ENCODE data around the gene PTPRM. TPM values are rescaled to one million over a fixed set of nuclear protein-coding genes. Genes with fewer than 3 reads are reported as not detected.

The PTPRM gene
- total RNA-seq, 2 donors from 2014 or later = 7.5 to 19.2 TPM

DNA sequence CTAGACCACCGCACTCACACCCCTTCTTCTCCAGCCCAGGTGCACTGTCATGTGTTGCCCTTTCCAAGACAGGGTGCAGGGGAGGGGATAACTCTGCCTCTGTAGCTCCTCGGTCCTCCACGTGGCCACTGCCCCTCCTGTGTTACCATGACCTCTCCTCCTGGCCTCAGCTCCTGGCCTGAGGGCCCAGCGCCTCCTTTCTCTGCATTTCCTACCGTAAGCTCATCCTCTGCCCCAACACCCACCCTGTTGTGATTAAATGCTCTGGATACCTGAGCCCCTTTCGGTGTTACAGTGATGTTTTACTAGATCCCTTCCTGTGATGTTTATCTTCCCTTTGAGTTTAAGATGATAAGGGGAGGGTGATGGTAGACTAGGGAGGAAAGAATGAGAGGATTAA, 242.3 kb downstream of the PTPRM start:
- H3K27me3 Mint-ChIP-seq = no peaks in the 10 kb centered on the region
- peaks cover 3% of the 10 kb centered on the region for H3K9me3 Mint-ChIP-seq
- ATAC-seq (no peak), DNase-seq (ENCODE audit: low spot score) (no peak)
- H3K4me3 Mint-ChIP-seq = no peak overlapping the region
- H3K4me1 Mint-ChIP-seq (ENCODE audit: low read depth in 2 of 2) = no peaks in the 10 kb centered on the region
- no peak overlapping the region for H3K27ac Mint-ChIP-seq
- H3K36me3 Mint-ChIP-seq = no peaks in the 10 kb centered on the region

DNA sequence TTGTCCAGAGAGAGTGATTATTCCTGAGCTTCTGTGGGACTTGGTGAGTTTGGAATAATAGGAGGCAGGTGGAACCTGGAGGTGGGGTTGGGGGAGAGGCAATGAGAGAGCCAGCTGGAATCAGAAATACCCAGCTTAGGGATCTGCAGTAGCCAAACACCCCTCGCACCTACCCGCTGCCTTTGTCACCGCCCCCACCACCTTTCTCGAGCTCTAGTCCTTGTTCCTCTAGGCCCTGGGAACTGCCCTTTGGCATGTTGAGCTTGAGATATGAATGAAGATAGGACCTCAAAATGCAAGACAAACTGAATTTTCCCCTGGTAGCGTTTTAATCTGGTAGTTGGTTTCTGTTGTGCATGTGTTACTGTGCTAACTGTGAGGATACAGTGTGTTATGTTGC, 242.9 kb downstream of the PTPRM start:
- H3K4me3 Mint-ChIP-seq = no peak overlapping the region
- H3K9me3 Mint-ChIP-seq = peaks cover 6% of the 10 kb centered on the region
- H3K36me3 Mint-ChIP-seq = peaks cover 4% of the 10 kb centered on the region
- no peaks in the 10 kb centered on the region for H3K27me3 Mint-ChIP-seq
- no peak overlapping the region for H3K27ac Mint-ChIP-seq
- no peaks in the 10 kb centered on the region for H3K4me1 Mint-ChIP-seq (ENCODE audit: low read depth in 2 of 2)
- DNase-seq (ENCODE audit: low spot score) (no peak), ATAC-seq (no peak)

DNA sequence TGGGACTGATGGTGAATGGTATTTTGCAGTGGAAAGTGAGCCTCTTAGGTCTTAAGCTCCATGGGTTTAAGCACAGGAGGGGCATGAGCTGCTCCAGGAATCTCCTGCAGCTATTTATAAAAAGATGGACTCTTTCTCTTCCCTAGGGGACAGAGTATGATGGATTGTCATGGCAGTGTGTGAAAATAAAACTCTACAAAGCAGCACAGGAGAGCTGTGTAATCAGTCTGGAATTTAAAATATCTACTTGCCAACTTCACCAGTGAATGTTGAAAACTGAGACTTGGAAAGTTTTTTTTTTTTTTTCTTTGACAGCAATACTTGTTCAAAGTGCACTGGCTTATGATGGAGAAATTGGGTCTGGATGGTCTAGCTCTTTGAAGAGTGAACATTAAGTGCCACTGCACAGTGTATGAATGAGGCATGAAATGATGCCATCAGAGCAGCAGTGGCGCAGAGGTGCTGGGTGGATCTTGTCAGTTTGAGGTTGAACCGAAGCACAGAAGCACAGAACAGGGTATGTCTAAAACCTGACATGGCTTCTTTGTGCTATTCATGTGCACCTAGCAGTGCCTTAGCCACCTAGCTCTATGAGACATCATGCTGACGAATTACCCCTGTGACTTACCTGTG, 245.4 kb downstream of the PTPRM start:
- Mint-ChIP-seq H3K36me3 (peaks cover 7% of the 10 kb centered on the region), H3K4me3 (no peak overlapping the region), H3K27ac (no peak overlapping the region), H3K27me3 (no peaks in the 10 kb centered on the region), H3K4me1 (ENCODE audit: low read depth in 2 of 2) (no peaks in the 10 kb centered on the region), H3K9me3 (peaks cover 10% of the 10 kb centered on the region)
- no peak for DNase-seq (ENCODE audit: low spot score)
- ATAC-seq = peak in 1 of 2 donors; percentile 33

DNA sequence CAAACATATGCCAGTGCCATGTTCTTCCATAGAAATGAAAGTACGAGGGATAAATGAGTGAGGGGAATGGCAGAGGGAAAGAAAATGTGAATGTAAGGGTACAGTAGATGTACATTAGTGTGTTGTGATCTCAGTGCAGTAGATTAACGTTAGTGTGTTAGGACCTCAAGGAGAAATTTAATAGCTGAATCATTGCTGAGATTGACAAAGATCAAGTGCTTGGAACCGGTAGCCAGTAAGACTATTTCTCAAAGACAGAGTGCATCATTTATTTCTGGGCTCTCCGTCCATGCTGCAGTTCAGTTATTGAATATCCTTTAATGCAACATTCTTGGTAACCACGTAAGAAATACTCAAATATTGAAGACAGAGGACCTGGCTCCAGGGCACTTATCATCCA, 246.0 kb downstream of the PTPRM start:
- H3K27ac Mint-ChIP-seq = no peak overlapping the region

DNA sequence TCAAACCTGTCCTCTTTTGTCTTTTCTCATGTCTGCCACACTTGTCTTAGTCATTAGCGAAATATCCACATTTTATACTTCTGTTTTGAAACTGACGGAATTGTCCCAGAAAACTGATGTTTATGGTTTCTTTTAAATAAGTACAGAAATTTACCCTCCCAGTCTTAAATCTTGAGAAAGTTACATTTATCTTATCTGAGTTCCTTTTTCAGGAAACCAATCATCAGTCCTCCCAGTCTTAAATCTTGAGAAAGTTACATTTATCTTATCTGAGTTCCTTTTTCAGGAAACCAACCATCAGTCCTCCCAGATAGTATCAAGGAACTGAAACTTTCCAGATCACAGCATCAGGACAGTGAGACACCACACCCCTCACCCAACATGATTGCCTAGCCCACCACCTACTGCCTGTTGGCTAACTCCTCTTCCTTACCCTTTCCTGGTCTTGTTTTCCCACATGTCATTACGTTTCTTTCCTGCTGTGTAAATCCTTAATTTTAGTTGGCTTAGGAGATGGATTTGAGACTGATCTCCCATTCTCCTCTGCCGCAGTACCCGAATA, 247.7 kb downstream of the PTPRM start:
- no peak for DNase-seq (ENCODE audit: low spot score)
- Mint-ChIP-seq H3K27me3 (no peaks in the 10 kb centered on the region), H3K4me1 (ENCODE audit: low read depth in 2 of 2) (no peaks in the 10 kb centered on the region), H3K27ac (no peak overlapping the region), H3K36me3 (peaks cover 7% of the 10 kb centered on the region), H3K4me3 (no peak overlapping the region), H3K9me3 (peaks cover 14% of the 10 kb centered on the region)
- ATAC-seq = no peak

More for the DNA sequence above, 246.0 kb downstream of the PTPRM start:
- H3K9me3 Mint-ChIP-seq = peaks cover 10% of the 10 kb centered on the region
- ATAC-seq = no peak
- H3K27me3 Mint-ChIP-seq = no peaks in the 10 kb centered on the region
- no peaks in the 10 kb centered on the region for H3K4me1 Mint-ChIP-seq (ENCODE audit: low read depth in 2 of 2)
- DNase-seq (ENCODE audit: low spot score) = no peak
- peaks cover 7% of the 10 kb centered on the region for H3K36me3 Mint-ChIP-seq
- no peak overlapping the region for H3K4me3 Mint-ChIP-seq

DNA sequence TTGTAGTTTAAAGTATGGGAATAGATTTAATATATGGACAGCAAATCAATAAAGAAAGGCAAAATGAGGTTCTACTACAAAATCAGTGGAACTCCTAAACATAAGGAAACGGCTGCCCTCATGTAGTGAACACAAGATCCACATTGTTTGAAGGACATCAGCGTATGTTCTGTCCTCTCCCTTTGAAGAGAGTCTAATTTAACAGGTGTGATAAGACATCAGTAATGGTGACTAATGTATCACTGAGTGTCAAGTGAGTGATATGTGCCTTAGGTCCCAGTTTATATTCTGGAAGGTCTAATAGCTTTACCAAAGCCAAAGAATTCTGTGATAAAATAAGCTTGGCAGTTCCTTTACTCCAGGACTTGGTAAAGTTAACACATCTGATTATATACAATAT, 248.7 kb downstream of the PTPRM start:
- DNase-seq (ENCODE audit: low spot score) (no peak), ATAC-seq (no peak)
- H3K9me3 Mint-ChIP-seq = peaks cover 14% of the 10 kb centered on the region
- H3K27me3 Mint-ChIP-seq = no peaks in the 10 kb centered on the region
- H3K36me3 Mint-ChIP-seq = peaks cover 7% of the 10 kb centered on the region
- no peak overlapping the region for H3K4me3 Mint-ChIP-seq
- no peaks in the 10 kb centered on the region for H3K4me1 Mint-ChIP-seq (ENCODE audit: low read depth in 2 of 2)
- H3K27ac Mint-ChIP-seq = no peak overlapping the region

DNA sequence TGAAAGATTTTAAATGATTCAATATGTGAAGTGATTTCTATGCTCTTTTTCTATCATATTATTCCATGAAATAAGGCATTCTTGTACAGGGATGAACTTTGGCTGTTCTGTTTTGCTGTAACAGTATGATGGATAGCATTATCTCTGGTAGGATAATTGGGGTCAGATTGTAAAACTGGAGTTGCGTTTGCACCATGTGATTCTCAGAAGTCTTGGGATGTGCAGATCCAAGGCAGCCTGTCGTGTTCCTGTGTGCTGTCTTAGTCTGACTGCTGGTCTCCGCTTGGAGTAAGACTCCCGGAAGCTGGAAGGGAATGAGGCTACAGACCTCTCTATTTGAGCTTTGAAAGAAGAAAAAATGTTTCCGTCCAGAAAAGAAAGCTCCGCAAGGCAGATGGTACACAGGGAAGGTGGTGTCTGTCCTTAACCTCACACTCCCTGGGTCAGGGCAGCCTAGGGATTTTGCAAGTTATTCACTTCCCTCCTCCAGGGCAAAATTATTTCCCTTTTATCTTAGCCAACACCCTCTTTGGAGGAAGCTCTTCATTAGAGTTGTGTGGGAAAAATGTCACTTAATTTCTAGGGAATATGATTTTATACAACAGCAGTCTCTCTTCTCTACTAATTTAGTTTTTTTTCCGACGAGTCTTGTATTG, 250.6 kb downstream of the PTPRM start:
- Mint-ChIP-seq H3K27me3 (no peaks in the 10 kb centered on the region), H3K27ac (no peak overlapping the region), H3K36me3 (peaks cover 7% of the 10 kb centered on the region), H3K4me3 (no peak overlapping the region), H3K4me1 (ENCODE audit: low read depth in 2 of 2) (no peaks in the 10 kb centered on the region), H3K9me3 (peaks cover 14% of the 10 kb centered on the region)
- ATAC-seq = no peak
- no peak for DNase-seq (ENCODE audit: low spot score)

DNA sequence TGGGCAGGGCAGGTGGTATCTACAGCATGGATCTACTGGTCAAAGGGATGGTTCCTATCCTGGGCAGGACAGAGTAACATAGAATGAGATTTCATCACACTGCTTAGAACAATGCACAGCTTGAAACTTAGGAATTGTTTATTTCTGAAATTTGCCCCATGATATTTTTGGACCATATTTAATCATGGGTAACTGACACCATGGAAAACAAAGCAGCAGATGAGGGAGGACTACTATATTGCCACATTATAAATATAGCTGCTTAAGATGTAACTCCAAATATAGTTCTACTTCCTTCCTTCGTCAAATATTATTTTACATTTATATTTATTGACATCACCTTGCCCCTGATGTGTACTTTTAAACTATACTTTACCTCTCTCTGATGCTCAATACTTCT, 254.7 kb downstream of the PTPRM start:
- no peak overlapping the region for H3K27ac Mint-ChIP-seq
- H3K36me3 Mint-ChIP-seq = no peaks in the 10 kb centered on the region
- no peak for ATAC-seq
- no peak for DNase-seq (ENCODE audit: low spot score)
- peaks cover 4% of the 10 kb centered on the region for H3K9me3 Mint-ChIP-seq
- no peak overlapping the region for H3K4me3 Mint-ChIP-seq
- no peaks in the 10 kb centered on the region for H3K27me3 Mint-ChIP-seq
- H3K4me1 Mint-ChIP-seq (ENCODE audit: low read depth in 2 of 2) = peaks cover 0 to 2% of the 10 kb centered on the region in 2 donors

DNA sequence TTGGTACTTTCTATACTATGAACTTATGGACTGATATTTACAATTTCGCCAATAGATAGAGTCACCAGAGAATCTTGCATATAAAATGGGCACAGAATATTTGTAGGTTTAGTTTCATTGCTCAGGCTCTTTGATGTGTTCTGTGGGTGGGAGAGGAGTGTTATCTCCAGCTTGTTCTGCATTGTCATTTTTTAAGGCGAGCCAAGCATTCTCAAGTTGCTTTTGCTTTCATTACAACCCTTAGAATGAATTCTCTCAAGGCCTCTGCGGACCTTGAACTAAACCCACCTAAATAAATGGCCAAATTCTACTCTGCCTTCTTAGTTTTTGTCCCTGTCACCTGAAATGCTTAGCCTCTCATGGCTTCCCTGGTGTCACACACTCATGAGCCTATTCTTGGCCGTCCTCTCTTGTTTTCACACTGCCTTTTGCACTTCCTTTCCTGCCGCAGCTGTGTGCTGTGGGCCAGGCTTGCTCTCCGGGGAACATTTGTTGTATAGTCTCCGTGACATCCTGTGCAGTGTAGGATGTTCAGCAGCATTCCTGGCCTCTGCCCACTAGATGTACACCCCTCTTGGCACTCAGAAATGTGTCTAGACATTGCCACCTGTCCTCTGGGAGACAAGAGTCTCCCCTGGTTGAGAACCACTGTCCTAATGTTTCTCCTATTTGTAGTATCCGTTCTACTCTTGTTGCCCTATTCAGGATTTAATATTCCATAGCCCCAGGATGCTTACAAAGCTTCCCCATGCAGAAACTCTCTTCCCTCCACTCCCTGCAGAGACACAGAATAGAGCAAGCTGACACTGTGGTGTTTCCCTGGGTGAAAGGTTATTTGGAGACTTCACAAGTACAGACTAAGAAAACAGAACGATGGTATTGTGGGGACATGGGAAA, 255.6 kb downstream of the PTPRM start:
- H3K4me3 Mint-ChIP-seq = no peak overlapping the region
- DNase-seq (ENCODE audit: low spot score) (no peak), ATAC-seq (peak; percentile 38 to 52)
- H3K27ac Mint-ChIP-seq = no peak overlapping the region
- no peaks in the 10 kb centered on the region for H3K27me3 Mint-ChIP-seq
- H3K9me3 Mint-ChIP-seq = peaks cover 4% of the 10 kb centered on the region
- H3K4me1 Mint-ChIP-seq (ENCODE audit: low read depth in 2 of 2) = peaks cover 0 to 2% of the 10 kb centered on the region in 2 donors
- H3K36me3 Mint-ChIP-seq = no peaks in the 10 kb centered on the region

DNA sequence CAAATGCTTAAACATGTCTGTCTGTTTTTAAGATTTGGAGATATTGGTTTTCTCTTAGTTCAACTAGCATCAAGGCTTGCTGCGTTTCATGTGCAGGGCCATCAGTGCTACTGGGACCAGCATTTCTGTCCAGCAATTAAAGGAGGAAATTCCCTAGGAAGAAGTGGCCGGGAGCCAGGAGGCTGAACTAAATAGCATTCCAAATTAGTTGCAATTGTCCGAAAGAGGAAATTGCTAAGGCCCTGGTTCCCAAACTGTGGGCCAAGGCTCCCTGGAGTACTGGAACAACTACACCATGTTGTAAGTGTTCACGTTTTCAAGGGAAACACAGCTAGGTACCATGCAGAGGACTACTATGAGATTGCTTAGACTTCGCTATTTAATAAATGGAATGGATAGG, 257.9 kb downstream of the PTPRM start:
- Mint-ChIP-seq H3K9me3 (no peaks in the 10 kb centered on the region), H3K36me3 (no peaks in the 10 kb centered on the region), H3K4me1 (ENCODE audit: low read depth in 2 of 2) (peaks cover 0 to 2% of the 10 kb centered on the region in 2 donors), H3K4me3 (no peak overlapping the region), H3K27ac (no peak overlapping the region), H3K27me3 (no peaks in the 10 kb centered on the region)
- DNase-seq (ENCODE audit: low spot score) = no peak
- no peak for ATAC-seq

DNA sequence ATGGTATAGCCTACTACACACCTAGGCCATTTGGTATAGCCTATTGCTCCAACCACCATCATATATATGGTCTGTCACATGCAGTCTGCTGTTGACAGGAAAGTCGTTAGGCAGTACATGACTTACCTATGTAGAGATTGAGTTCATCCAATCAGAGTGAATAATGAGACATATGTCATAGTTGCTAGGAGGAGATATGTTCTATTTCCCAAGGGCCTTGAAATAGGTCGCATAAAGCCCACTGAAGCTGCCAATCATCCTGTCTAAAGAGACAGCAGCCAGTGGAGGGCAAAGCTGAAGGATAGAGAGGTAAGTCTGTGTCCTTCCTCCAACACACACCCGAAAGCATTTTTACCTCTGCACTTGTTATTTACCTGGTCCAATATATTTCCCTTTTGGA, 263.4 kb downstream of the PTPRM start:
- no peak overlapping the region for H3K4me3 Mint-ChIP-seq
- H3K27me3 Mint-ChIP-seq = no peaks in the 10 kb centered on the region
- H3K27ac Mint-ChIP-seq = no peak overlapping the region
- no peaks in the 10 kb centered on the region for H3K4me1 Mint-ChIP-seq (ENCODE audit: low read depth in 2 of 2)
- DNase-seq (ENCODE audit: low spot score) (no peak), ATAC-seq (no peak)
- no peaks in the 10 kb centered on the region for H3K36me3 Mint-ChIP-seq
- H3K9me3 Mint-ChIP-seq = no peaks in the 10 kb centered on the region

DNA sequence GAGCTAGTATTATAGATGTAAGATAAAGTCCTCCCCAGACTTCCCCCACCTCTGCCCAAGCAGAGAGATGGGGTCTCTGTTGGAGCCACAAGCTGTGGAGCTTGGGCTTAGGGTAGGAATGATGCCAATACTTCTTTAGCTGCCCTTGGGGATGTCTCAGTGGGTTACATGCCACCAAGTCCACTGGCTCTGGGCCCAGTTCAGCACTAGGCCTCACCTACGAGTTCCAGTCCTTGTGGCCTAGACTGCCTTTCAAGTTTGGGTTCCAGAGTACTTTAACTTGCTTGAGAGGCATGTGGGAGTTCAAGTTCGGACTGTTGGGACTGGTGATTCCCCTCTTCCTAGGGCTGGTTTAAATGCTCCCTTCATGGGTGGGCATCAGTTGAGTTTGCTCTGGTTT, 272.4 kb downstream of the PTPRM start:
- no peaks in the 10 kb centered on the region for H3K4me1 Mint-ChIP-seq (ENCODE audit: low read depth in 2 of 2)
- no peak overlapping the region for H3K27ac Mint-ChIP-seq
- peaks cover 5% of the 10 kb centered on the region for H3K9me3 Mint-ChIP-seq
- no peak for DNase-seq (ENCODE audit: low spot score)
- peaks cover 4% of the 10 kb centered on the region for H3K36me3 Mint-ChIP-seq
- no peak overlapping the region for H3K4me3 Mint-ChIP-seq
- no peak for ATAC-seq
- H3K27me3 Mint-ChIP-seq = no peaks in the 10 kb centered on the region

DNA sequence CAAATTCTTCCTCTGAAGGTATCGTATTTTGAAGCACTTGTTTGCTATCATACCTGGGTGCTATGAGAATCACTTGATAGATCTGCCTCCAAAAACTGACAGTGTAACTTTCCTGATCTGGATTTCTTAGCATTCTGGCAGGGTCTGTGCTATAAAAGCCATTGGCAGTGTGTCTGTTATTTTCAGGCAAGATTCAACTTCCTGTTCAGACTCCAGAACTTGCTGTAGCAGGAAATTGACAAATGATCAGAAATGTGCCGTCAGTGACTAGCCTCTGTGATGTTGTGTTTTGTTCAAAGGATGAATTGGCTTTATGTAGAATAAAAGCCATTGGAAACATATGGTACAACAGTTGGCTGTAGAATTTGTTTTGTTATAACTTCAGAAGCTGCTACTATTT, 273.3 kb downstream of the PTPRM start:
- H3K4me3 Mint-ChIP-seq = no peak overlapping the region
- H3K36me3 Mint-ChIP-seq = peaks cover 4% of the 10 kb centered on the region
- H3K9me3 Mint-ChIP-seq = peaks cover 5% of the 10 kb centered on the region
- H3K27ac Mint-ChIP-seq = no peak overlapping the region
- H3K27me3 Mint-ChIP-seq = no peaks in the 10 kb centered on the region
- DNase-seq (ENCODE audit: low spot score) (no peak), ATAC-seq (no peak)
- no peaks in the 10 kb centered on the region for H3K4me1 Mint-ChIP-seq (ENCODE audit: low read depth in 2 of 2)

DNA sequence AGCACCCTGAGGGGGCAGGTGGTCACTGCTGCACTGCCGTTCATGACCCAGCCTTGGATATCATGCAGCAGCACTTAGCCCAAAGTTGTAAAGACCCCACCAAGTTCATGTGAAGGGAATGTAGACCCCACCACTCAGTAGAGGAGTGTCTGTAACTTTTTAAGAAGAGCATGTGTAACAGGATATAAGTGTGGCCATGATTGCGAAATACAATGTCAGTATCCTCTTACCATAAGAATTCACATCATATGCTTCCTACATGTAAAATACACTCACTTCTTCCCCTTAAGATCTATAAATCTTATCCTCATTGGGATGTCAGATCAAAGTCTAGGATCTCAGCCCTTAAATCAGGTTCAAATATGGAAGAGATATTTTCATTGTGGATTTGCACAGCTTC, 276.9 kb downstream of the PTPRM start:
- no peaks in the 10 kb centered on the region for H3K4me1 Mint-ChIP-seq (ENCODE audit: low read depth in 2 of 2)
- no peak overlapping the region for H3K4me3 Mint-ChIP-seq
- no peak overlapping the region for H3K27ac Mint-ChIP-seq
- peaks cover 6% of the 10 kb centered on the region for H3K36me3 Mint-ChIP-seq
- H3K9me3 Mint-ChIP-seq = peaks cover 4% of the 10 kb centered on the region
- DNase-seq (ENCODE audit: low spot score) (no peak), ATAC-seq (no peak)
- H3K27me3 Mint-ChIP-seq = no peaks in the 10 kb centered on the region

Data from natural killer cell treated with Interleukin-12 subunit alpha and Interleukin-12 subunit beta and Interleukin-15 and Interleukin-18, amount 100 ng/mL, for 72 hours (primary cell).